Stomach (tissue), 9 donors: ENCODE data around the gene GCKR. TPM values are rescaled to one million over a fixed set of nuclear protein-coding genes. Genes with fewer than 3 reads are reported as not detected.

Experiments
- DNase-seq, 2 donors: peaks; one replicate each; pipeline versions ENCODE4 v3.0.0 to v3.0.0-alpha.2; 2013 to 2019
- H3K27ac ChIP-seq, 5 donors: fragments of 200-600 bp in 4 of 5; sonication (generic) in 4 of 5; one replicate each; pipeline ENCODE4 v1.5.1; 2013 to 2019; ENCODE audit warnings: mild to moderate bottlenecking in 1 of 5, moderate library complexity in 1 of 5
- H3K27me3 ChIP-seq, 3 donors: fragments of 200-600 bp; sonication (generic); one replicate each; pipeline ENCODE4 v1.5.1; 2017 to 2019; ENCODE audit warnings: mixed run types in 1 of 3
- H3K36me3 ChIP-seq, 4 donors: fragments of 200-600 bp; sonication (generic); 1 replicate in 3 of 4; 2 replicates in 1 of 4; pipeline ENCODE4 v1.5.1; 2016 to 2019
- H3K4me1 ChIP-seq, 4 donors: fragments of 200-600 bp; sonication (generic); one replicate each; pipeline ENCODE4 v1.5.1; 2016 to 2019
- H3K4me3 ChIP-seq, 4 donors: fragments of 200-600 bp; sonication (generic) in 3 of 4; one replicate each; pipeline ENCODE4 v1.5.1; 2016 to 2019; ENCODE audit warnings: mild to moderate bottlenecking in 1 of 4
- H3K9me3 ChIP-seq, 4 donors: fragments of 200-600 bp; sonication (generic); one replicate each; pipeline ENCODE4 v1.5.1; 2016 to 2019
- CTCF ChIP-seq, 7 experiments: fragments of 450-650 bp in 4 of 7; fragments of 200-600 bp in 3 of 7; sonication (generic) in 3 of 7; IDR thresholded peaks; one replicate each; pipeline ENCODE4 v1.5.1; 2016 to 2019; ENCODE audit warnings: antibody characterized with exemption in 7 of 7, control low read depth in 2 of 7, mild to moderate bottlenecking in 1 of 7
- EP300 ChIP-seq: sonication (generic); formaldehyde crosslinking; IDR thresholded peaks from one replicate; pipeline ENCODE4 v1.6.1; 2017; ENCODE audit warnings: antibody characterized with exemption
- POLR2A ChIP-seq, 4 donors: fragments of 450-650 bp; IDR thresholded peaks; one replicate each; pipeline ENCODE4 v1.6.1; 2016; ENCODE audit warnings: antibody characterized with exemption in 4 of 4, control low read depth in 2 of 4, mild to moderate bottlenecking in 1 of 4, moderate library complexity in 1 of 4
- POLR2AphosphoS5 ChIP-seq, 3 donors: sonication (generic); formaldehyde crosslinking; IDR thresholded peaks; one replicate each; pipeline ENCODE4 v1.6.1; 2016; ENCODE audit warnings: antibody characterized with exemption in 3 of 3
- WGBS, 5 donors: extraction: QIAGEN DNeasy Blood & Tissue Kit in 3 of 5; methylation state at CpG; one replicate each; pipeline versions ENCODE4 v1.1.5 to v1.1.7; 2013 to 2018; 5-methylcytosine and 5-hydroxymethylcytosine counted together
- intact Hi-C: fragments of 100-400 bp; cut with DNase I; formaldehyde crosslinking; loops from one replicate; pipeline ENCODE4 v1.15.1; 2023; ENCODE audit warnings: low total_unique reads
- polyA plus RNA-seq, 3 donors: library from polyadenylated mRNA; stranded (reverse); fragments of 200-250 nt; gene quantifications; one replicate each; pipeline ENCODE4 v1.2.3, GENCODE V29; 2013
- total RNA-seq, 5 donors: library from RNA; depleted of rRNA; stranded (reverse); fragments of >200 nt; gene quantifications; one replicate each; pipeline versions ENCODE4 v1.1.0 to v1.2.3, GENCODE V29; 2014 to 2016
- donor health status: healthy with polysubstance abuse.
- donor health status: Bipolar disorder and iron deficiency.
- donor health status: healthy.

Gene GCKR
- total and polyA plus RNA-seq, 8 donors: 1.2 to 45.5 (median 13.4) TPM; not detected in 1

DNA sequence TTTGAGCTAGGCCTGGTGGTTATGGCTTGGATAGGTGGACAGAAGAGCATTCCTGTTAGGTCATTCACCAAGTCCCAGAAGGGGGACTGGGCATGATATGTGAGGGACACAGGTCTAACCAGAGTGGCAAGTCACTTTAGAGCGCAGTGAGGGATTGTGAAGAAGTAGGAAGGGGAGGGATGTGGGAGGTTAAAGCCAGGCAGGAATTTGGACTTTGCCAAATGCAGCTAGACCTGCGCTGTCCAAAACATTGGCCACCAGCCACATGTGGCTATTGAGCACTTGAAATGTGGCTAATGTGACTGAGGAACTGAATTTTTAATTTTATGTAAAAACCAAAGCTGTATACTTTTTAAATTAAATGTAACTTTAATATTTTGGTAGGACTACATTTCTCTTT lies 23.7 kb downstream of the GCKR start:
- H3K9me3 ChIP-seq: no peaks in the 10 kb centered on the region
- peaks cover 0 to 28% (median 0%) of the 10 kb centered on the region in 3 donors for H3K27me3 ChIP-seq
- H3K36me3 ChIP-seq: peaks cover 0 to 6% (median 0%) of the 10 kb centered on the region in 4 donors
- TF ChIP-seq EP300: no peak
- TF ChIP-seq CTCF (IDR thresholded peaks at IDR 0.05): no peak
- no peak for TF ChIP-seq POLR2A (IDR thresholded peaks at IDR 0.05)
- TF ChIP-seq POLR2AphosphoS5 (IDR thresholded peaks at IDR 0.05): no peak
- intact Hi-C loops: no loop called here
- H3K4me3 ChIP-seq: no peak overlapping the region
- WGBS, 5 donors: 84 to 93% (median 90%) methylated on average over 2 of the region's 2 CpGs
- no peak overlapping the region for H3K27ac ChIP-seq
- no peak for DNase-seq
- no peaks in the 10 kb centered on the region for H3K4me1 ChIP-seq

GRCh38 chr2:27522400-27522945 lies 25.8 kb downstream of the GCKR start:
- H3K36me3 ChIP-seq: peaks cover 0 to 6% (median 0%) of the 10 kb centered on the region in 4 donors
- no peak for DNase-seq
- H3K4me3 ChIP-seq: no peak overlapping the region
- no peak overlapping the region for H3K27ac ChIP-seq
- H3K4me1 ChIP-seq: no peaks in the 10 kb centered on the region
- H3K9me3 ChIP-seq: no peaks in the 10 kb centered on the region
- TF ChIP-seq POLR2AphosphoS5 (IDR thresholded peaks at IDR 0.05) (no peak), EP300 (no peak), CTCF (IDR thresholded peaks at IDR 0.05) (no peak), POLR2A (IDR thresholded peaks at IDR 0.05) (no peak)
- intact Hi-C loops: no loop called here
- 79 to 91% (median 83%) methylated on average over 7 of the region's 7 CpGs for WGBS, 5 donors
- H3K27me3 ChIP-seq: peaks cover 0 to 23% (median 0%) of the 10 kb centered on the region in 3 donors

- H3K27ac ChIP-seq: no peak overlapping the region
- H3K4me3 ChIP-seq: no peak overlapping the region
- no peaks in the 10 kb centered on the region for H3K9me3 ChIP-seq
- DNase-seq: no peak
- TF ChIP-seq EP300: no peak
- no peak for TF ChIP-seq CTCF (IDR thresholded peaks at IDR 0.05)
- no peak for TF ChIP-seq POLR2A (IDR thresholded peaks at IDR 0.05)
- no peak for TF ChIP-seq POLR2AphosphoS5 (IDR thresholded peaks at IDR 0.05)
- WGBS, 5 donors: 42 to 60% (median 45%) methylated on average over 3 of the region's 3 CpGs
- no peaks in the 10 kb centered on the region for H3K4me1 ChIP-seq
- H3K27me3 ChIP-seq: peaks cover 0 to 8% (median 0%) of the 10 kb centered on the region in 3 donors
- H3K36me3 ChIP-seq: peaks cover 0 to 6% (median 0%) of the 10 kb centered on the region in 4 donors
- intact Hi-C loops: no loop called here
These were observed 30.5 kb downstream of the GCKR start for GRCh38 chr2:27527182-27527581.

DNA sequence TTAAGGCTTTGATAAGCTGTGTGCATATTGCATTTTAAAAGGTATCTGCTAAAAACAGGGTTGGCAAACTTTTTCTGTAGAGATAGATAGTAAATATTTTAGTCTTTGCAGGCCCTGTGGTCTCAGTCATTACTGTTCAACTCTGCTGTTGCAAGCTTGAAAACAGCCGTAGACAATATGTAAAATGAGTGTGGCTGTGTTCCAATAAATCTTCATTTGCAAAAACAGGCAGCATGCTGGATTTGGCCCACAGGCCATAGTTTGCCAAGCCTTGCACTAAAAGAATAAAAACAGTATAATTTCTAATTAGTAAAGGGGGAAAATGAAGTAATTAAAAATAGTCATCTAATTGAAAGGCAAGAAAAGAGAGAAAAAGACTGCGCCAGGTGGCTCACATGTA lies 35.3 kb downstream of the GCKR start:
- WGBS, 5 donors: 76 to 95% (median 87%) methylated on average over 2 of the region's 2 CpGs
- H3K27ac ChIP-seq: no peak overlapping the region
- TF ChIP-seq POLR2AphosphoS5 (IDR thresholded peaks at IDR 0.05) (no peak), EP300 (no peak), POLR2A (IDR thresholded peaks at IDR 0.05) (no peak), CTCF (IDR thresholded peaks at IDR 0.05) (no peak)

More for the DNA sequence above, 35.3 kb downstream of the GCKR start:
- intact Hi-C loops: no loop called here
- Histone ChIP-seq H3K4me1 (no peaks in the 10 kb centered on the region), H3K36me3 (no peaks in the 10 kb centered on the region), H3K4me3 (no peak overlapping the region), H3K9me3 (no peaks in the 10 kb centered on the region), H3K27me3 (no peaks in the 10 kb centered on the region)
- DNase-seq: no peak
